Nucleus accumbens (tissue), 56 donors: ENCODE data around the gene TRRAP.
A peak's percentile ranks its signal among the peaks of the same experiment; 100 is the strongest.

ENCODE experiments used
- DNase-seq, 56 donors: peaks; one replicate each; lab custom pipeline; 2025; lab: John Stamatoyannopoulos, UW

Gene TRRAP

DNA sequence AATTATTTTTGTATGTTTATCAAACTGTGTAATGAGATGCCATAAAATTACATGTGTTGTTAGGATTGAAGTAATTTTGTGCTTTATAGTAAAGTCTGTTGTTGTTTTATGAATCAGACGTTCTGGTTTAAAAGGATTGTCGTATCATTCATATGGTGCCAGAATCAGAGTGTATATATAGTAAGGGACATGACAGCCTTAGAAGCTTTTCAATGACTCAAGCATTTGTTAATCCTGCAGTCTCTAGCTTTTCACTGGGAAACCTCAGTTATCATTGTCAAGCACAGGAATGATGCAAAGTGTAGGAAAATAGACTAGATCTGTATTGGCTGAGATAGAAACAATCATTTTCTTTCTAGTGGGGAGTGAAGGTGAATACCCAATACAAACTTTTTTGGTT, 57.5 kb downstream of the TRRAP start:
- DNase-seq, result no peak

DNA sequence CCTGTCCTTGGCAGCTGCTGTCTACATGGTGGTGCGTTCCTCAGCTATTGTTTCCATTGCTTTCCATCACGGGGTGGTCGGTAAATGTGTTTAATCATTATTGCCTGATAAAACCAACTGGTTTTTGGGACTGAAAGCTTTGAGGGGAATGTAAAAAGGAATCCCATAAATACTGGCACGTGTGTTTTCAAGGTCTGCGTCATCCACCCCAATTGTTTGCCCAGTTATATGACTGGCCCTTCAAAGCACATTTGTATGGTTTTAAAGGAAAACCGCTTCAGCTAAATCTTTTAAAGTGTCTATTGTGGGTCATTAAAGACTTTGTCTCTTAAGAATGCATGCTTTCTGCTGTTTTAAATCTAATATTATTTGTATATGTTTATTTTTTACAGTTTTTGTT, 65.0 kb downstream of the TRRAP start:
- DNase-seq, result no peak

DNA sequence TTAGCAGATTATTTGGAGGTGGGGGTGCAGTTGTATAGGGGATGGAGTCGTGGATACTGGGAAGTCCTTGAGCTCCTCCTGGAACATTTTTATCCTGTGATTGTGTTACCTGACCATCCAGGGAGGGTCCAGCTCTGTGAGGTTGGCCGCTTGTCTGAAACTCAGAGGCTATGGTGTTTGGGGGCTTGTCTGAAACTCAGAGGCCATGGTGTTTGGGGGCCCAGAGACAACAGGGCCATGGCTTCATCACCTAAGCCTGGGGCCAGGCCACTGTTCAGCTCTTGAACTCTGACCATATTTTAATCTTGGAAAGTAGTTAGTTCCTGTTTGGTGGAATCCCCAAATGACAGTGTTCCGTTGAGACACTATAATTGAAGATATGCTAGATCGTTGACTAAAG, 66.1 kb downstream of the TRRAP start:
- no peak for DNase-seq

DNA sequence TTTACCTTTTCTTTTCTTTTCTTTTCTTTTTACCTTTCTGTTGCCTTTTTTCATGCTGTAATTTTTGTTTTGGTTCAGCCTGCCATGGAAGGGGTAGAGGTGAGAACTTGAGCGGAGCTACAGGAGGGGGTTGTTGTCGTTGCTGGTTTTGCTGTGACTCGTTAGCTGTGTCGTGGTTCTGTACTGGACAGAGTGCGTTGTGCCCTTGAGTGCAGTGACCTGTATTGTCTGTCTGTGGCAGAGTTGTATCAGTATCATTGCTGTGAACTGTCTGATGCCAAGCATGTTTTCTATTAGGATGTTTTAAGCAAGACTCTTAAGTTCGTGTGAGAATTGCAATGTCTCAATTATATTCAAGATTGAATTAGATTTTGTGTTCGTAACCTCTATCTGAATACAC, 67.5 kb downstream of the TRRAP start:
- DNase-seq, result no peak

DNA sequence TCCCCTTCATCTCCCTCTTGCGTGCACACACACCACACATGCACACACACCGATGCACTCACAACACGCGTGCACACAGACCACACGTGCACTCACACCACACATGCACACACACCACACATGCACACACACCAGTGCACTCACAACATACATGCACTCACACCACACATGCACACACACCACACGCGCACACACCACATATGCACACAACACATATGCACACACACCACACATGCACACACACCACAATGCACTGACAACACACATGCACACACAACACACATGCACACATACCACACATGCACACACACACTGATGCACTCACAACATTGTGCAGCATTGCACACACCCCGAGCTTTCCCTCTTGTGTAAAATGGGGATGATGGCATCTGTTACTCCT, 68.1 kb downstream of the TRRAP start:
- no peak for DNase-seq

DNA sequence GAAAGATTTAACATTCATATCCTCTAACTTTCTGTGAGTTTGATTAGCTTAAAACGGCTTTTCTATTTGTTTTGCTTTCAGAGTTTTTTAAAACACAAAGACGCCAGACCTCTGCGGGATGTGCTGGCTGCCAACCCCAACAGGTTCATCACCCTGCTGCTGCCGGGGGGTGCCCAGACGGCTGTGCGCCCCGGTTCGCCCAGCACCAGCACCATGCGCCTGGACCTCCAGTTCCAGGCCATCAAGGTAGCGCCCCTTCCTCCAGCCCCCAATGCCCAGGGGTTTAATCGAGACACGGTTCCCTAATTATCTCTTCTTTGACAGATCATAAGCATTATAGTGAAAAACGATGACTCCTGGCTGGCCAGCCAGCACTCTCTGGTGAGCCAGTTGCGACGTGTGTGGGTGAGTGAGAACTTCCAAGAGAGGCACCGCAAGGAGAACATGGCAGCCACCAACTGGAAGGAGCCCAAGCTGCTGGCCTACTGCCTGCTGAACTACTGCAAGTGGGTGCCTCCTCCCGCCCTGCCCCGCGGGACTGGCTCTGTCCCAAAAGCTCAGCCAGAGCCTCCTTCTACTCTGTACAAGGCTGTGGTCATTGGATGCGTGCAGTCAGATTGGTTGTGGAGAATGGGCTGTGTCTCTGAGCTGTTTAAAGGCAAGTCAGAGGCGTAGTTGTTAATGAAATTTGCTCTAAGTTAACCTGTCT, 71.2 kb downstream of the TRRAP start:
- DNase-seq, result peak in 36 of 56 donors; percentile 0 to 65 (median 26)

DNA sequence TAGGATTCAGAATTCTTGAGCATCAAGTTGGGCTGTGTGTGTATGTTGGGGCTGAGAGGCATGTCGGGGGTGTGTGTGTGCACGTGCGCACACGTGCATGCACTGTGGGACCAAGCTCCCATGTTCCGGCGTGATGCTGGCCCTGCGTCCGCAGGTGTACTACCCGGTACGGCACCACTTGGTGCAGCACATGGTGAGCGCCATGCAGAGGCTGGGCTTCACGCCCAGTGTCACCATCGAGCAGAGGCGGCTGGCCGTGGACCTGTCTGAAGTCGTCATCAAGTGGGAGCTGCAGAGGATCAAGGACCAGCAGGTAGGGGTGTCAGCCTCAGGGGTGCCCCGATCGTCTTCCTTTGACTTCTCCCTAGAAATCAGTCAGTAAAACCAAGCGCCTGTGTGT, 77.7 kb downstream of the TRRAP start:
- no peak for DNase-seq

DNA sequence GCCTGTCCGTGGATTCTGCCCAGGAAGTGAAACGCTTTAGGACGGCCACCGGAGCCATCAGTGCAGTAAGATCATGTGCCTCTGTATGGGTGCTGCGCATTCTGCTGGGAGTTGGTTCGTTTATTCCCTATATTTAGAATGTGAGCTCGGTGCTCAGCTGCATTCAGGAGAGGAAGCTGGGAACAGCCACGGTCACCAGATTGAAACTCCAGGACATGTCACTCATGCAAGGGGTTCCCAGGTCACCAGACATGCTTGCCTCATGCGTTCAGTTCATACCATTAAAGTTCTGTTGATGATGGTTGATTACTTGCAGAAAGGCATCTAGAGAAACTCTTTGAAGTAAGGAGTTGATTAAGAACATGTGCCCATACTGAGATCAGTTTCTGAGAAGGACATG, 78.1 kb downstream of the TRRAP start:
- no peak for DNase-seq

DNA sequence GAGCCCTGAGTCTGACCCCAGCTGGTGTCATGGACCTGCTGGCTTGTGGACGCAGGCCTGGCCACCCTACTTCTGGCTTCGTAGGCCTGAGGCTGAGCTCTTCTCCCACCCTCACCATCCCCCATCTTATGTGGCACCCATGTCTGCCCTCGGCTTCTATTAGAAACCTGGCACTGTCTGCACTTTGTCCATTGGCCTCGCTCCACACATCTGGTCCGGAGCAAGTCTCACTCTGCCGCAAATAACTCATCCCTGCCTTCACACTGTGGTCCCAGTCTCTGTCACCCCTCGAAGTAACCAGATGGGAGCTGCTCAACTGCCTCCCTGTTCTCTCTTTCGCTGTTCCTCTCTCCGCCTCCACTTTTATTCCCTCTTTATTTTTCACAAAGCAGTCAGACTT, 78.6 kb downstream of the TRRAP start:
- no peak for DNase-seq

DNA sequence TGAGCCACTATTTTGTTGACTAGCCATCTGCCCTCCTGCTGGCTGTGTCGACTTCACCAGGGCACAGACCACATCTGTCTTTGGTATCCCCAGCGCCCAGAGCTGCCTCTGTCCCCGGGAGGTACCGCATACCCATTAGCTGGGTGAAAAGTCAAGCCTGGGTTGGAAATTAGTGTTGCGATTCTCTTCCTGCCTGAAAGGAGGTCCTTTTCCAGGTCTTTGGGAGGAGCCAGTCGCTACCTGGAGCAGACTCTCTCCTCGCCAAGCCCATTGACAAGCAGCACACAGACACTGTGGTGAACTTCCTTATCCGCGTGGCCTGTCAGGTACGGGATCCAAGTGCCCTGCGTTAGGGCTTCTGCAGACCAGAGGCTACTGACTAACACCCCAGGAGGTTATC, 79.4 kb downstream of the TRRAP start:
- no peak for DNase-seq

DNA sequence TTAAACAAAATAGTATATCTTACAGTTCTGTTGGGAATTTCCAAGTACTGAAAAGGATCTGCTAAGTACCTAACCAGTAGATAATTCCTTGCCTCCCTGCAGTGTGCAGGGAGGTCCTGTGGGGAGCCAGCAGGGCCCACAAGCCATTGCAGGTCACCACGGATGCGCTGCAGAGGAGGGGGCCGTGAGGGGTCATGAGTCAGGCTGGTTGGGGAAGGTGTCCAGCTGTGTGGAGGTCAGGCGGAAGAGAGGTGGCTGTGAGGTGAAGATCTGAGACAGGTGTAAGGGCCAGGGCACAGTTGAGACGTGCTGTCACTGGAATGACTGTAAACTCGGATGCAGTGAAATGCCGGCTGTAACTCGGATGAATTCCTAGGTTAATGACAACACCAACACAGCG, 80.6 kb downstream of the TRRAP start:
- no peak for DNase-seq

DNA sequence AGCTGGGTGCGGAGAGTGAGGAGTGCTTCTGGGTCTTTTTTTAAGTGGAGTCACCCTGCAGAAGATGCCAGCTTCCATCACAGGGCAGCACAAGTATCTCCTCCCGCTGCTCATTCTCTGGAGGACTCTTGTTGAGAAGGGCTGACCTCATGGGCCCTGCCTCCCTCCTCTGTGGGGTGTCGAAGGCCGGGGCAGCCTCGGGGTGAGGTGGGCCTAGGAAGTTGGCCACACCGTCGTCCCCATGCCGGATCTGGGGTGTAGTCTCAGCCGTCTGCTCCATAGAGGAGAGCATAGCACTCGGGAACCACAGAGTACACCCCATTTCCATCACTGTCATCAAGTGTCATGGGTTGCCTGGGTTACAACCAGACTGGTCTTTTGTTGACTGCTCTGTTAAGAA, 85.0 kb downstream of the TRRAP start:
- DNase-seq, result no peak

DNA sequence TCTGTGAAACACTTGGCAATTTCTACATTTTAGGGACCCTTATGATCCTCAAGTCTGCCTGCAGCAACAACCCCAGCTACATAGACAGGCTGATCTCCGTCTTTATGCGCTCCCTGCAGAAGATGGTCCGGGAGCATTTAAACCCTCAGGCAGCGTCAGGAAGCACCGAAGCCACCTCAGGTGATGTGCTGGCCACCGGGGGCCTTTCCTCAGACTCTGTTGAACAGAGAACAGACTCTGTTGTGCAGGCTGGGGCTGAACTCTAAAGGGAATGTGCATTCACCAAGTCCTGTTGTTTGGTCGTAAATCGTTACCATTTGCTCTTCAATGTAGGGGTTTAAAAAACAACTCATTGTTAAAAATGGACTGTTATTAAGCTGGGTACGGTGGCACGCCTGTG, 86.3 kb downstream of the TRRAP start:
- DNase-seq, result no peak

DNA sequence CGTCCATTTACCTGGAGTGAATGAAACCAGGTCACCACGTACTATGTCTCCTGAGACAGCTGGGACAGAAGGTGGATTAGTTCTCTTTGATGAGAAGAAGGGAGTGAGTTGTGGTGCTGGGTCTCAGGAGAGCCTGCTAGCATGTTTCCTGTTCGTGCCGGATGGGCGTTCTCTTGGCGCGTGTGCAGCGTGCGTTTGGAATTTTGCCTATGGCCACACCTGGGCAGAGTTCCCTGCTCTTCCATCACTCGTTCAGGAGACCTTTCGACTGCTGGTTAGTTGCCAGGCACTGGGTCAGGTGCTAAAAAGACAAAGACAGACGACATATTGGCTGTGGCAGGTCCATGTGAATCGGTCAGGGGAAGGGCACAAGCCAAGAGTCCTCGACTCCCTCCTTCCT, 90.3 kb downstream of the TRRAP start:
- DNase-seq, result no peak

DNA sequence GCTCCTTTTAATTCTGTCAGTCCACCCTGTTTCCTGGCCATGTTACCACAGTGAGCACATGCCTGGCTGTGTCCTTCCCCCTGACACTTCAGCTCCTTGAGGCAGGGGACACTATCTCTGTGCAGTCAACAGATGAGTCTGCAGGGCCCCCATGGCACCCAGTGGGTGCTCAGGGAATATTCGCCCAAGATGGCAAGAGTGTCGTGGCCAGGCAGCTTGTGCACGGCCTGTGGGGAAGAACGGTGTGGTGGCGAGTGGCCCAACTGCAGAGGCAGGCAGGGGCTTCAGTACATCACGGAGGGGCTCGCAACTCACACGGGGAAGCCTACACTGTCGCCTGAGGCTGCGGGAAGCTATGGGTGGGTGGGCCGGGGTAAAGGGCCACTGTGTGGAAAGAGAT, 91.1 kb downstream of the TRRAP start:
- no peak for DNase-seq

DNA sequence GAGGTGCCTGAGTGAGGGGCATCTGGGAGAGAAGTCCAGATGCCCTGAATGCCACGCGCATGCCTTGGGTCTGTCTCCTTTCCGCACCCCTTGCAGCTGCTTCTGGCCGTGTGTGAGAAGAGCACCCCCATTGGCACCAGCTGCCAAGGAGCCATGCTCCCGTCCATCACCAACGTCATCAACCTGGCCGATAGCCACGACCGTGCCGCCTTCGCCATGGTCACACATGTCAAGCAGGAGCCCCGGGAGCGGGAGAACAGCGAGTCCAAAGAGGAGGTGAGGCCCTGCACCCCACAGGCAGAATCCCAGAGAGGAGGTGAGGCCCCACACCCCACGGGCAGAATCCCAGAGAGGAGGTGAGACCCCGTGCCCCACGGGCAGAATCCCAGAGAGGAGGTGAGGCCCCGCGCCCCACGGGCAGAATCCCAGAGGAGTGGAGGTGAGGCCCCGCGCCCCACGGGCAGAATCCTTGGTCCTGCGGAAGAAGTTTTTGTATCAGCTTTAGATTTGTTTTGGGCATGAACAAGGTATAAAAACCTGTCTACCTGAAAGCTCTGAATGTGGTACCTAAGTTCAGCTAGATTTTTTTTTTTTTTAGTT, 91.8 kb downstream of the TRRAP start:
- no peak for DNase-seq

DNA sequence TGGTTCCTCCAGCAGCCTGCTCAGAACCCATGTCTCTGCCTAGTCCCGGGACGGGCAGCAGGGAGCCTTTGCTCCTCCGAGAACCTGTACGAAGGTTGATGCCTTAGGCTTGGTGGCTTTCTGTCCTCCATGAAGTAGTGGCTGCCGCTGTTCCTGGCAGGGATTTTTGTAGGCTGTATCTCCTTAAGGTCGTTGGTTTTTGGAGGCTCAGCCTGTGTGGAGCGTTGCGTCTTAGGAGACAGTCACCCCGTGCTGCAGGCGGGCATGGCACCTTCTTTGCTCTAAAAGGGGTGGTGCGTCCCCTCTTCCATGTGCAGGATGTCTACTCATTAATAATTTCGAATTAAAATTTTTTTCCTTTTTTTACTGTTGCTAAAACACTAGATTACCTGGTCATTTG, 92.5 kb downstream of the TRRAP start:
- no peak for DNase-seq

DNA sequence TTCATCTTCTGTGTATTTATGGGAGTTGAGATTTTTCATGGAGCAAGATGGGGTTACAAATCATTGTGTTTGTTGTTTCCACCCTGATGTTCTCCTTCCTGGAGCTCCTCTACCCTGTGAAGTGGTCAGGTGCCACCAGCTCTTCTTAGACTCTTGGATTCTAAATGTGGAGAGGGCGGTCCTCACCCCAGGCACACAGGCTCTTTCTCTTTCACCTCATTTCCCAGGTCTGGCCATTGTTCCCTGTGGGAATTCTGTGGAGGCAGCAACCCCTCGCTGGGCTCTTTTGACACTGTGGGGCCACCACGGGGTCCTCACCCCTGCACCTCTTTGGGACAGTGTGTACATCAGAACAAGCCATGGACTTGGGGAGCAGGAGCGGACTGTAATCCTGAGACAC, 95.9 kb downstream of the TRRAP start:
- DNase-seq, result no peak

DNA sequence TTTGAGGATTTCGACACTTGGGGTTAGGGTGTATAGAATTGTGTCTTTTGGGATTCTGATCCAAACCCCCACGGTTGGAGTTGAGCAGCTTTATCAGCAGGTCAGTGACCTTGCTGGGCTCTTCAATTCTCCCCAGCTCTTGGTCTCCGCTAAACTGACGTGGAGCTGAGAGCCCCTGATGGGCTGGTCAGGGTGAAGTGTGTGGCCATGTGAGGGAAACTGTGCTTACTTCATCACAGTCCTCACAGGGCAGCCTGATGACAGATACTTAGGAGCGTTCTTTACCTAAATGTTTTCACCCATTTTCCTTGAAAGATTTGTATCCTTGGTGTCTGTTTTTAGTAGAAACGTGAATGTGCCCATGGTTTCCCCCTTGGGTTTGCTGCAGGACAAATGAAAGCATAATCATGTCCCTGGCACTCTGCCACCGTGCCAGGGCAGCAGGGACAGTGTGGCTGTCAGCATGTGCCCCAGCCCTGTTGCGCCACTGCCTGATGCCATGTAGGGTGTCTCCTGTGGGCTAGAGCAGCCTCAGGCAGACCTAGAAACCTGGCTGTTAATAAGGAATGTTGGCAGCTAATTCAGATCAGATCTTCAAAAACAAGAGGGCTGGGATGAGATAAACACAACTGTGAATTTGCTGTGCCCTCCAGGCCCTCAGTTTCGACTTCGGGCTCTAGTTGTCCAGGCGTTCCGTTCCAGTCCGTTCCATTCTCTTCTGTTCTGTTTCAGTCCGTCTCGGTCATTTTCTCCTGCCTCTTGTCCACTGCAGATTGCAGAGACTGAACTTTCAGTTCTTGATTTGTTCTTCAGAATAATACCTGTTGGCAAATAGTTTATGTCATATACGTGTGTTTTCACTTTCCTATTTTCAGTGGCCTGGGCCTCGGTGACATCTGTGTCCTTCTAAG, 96.8 kb downstream of the TRRAP start:
- peak in 6 of 56 donors; percentile 8 to 37 (median 14) for DNase-seq

DNA sequence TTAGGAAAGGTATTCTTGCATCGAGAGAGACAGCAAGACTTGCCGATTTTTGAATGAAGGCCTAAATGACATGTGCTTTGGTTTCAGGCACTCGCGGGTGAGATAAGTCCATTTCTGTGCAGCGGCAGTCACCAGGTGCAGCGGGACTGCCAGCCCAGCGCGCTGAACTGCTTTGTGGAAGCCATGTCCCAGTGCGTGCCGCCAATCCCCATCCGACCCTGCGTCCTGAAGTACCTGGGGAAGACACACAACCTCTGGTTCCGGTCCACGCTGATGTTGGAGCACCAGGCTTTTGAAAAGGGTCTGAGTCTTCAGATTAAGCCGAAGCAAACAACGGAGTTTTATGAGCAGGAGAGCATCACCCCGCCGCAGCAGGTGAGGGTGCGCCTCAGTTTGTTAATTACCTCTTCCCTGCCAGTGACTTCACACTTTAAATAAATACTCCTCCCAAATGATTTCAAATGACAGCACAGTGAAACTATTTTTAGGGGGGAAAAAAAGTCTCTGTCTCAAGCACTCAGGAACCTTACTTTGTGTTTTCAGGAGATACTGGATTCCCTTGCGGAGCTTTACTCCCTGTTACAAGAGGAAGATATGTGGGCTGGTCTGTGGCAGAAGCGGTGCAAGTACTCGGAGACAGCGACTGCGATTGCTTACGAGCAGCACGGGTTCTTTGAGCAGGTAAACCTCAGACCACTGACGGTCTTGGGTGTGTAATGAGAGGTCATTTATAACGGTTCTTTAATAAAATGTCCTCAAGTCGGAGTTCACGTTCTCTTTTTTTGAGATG, 98.3 kb downstream of the TRRAP start:
- peak in 1 of 56 donors; percentile 4 for DNase-seq

DNA sequence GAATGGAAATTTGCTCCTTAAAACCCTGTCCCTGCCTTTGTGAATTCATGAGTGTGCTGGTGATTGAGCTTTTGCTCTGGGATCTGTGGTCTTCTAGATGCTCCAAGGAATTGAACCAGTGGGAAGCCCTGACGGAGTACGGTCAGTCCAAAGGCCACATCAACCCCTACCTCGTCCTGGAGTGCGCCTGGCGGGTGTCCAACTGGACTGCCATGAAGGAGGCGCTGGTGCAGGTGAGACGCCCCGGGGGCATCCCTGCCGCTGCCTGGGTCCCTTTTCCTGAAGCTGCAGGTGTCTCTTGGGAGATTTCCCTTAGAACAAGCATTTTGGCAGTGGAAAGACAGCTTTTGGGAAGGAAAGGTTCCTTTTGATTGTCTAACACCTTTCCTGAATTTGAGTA, 100.3 kb downstream of the TRRAP start:
- DNase-seq, result no peak
